ENCODE results near the gene SNX10. TPM values are rescaled to one million over a fixed set of nuclear protein-coding genes. Genes with fewer than 3 reads are reported as not detected.

Gene SNX10
- 28.5 TPM for total RNA-seq

GRCh38 chr7:26291699-26292538 lies at the start of gene SNX10:
Gene SNX10, plus strand, starts transcription at chr7:26291862. Its CDS starts 54,581 bp downstream, at chr7:26346443.

Other genes starting within 250 kb of the SNX10 start
- 3.7 TPM for gene NFE2L3, start 139.7 kb upstream of the SNX10 start, total RNA-seq
- 359 TPM for gene HNRNPA2B1, start 91.1 kb upstream of the SNX10 start, total RNA-seq
- 194 TPM for gene CBX3, start 90.1 kb upstream of the SNX10 start, total RNA-seq